Breast epithelium (tissue), 3 donors: ENCODE data around the gene RIC3.

Source experiments
- POLR2A ChIP-seq: fragments of 450-650 bp; IDR thresholded peaks from one replicate; pipeline ENCODE4 v1.6.1; 2016; ENCODE audit warnings: antibody characterized with exemption, mild to moderate bottlenecking, moderate library complexity
- TF ChIP-seq, protein P1 (sequence below), 3 donors: fragments of 450-650 bp; IDR thresholded peaks; one replicate each; pipeline ENCODE4 v1.5.1; 2016 to 2017; ENCODE audit warnings: antibody characterized with exemption in 3 of 3, mild to moderate bottlenecking in 3 of 3, moderate library complexity in 3 of 3

DNA sequence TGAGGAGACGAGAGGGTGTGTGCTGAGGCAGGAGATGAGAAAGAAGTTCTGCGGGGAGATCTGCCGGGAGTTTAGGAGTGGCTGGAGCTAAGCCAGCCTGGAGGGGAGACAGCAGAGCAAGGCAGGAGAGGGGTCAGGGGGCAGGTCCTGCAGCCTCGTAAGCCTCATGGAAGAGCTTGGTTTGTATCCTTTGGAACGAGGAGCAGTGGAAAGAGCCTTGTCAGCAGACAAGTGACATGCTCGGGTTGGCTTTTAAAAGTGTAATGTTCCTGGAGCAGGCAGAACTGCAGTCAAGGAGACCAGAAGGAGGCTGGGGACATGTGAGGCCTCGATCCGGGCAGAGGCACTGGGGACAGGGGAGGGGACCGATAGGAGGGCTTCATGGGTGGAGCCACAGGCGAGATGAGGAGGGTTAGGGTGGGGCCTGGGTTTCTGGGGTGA, 109.2 kb downstream of the RIC3 start:
- TF ChIP-seq, protein P1, sequence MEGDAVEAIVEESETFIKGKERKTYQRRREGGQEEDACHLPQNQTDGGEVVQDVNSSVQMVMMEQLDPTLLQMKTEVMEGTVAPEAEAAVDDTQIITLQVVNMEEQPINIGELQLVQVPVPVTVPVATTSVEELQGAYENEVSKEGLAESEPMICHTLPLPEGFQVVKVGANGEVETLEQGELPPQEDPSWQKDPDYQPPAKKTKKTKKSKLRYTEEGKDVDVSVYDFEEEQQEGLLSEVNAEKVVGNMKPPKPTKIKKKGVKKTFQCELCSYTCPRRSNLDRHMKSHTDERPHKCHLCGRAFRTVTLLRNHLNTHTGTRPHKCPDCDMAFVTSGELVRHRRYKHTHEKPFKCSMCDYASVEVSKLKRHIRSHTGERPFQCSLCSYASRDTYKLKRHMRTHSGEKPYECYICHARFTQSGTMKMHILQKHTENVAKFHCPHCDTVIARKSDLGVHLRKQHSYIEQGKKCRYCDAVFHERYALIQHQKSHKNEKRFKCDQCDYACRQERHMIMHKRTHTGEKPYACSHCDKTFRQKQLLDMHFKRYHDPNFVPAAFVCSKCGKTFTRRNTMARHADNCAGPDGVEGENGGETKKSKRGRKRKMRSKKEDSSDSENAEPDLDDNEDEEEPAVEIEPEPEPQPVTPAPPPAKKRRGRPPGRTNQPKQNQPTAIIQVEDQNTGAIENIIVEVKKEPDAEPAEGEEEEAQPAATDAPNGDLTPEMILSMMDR (IDR thresholded peaks at IDR 0.05), result no peak
- TF ChIP-seq POLR2A, result no peak
